GM18499 (cell line): ENCODE data around the gene AK8.
"Not testable (repeated sequence)": the region's sequence is repeated elsewhere in the genome, so short reads cannot be mapped to it uniquely, and the experiment has no call there.

Source experiments
- ATAC-seq: cut with Tn5 transposase; IDR thresholded peaks from one replicate; pipeline ENCODE4 v1.9.1; 2021; ENCODE audit warnings: moderate number of reproducible peaks; ENCODE audit not compliant: insufficient read depth, unreplicated experiment

Gene AK8

DNA sequence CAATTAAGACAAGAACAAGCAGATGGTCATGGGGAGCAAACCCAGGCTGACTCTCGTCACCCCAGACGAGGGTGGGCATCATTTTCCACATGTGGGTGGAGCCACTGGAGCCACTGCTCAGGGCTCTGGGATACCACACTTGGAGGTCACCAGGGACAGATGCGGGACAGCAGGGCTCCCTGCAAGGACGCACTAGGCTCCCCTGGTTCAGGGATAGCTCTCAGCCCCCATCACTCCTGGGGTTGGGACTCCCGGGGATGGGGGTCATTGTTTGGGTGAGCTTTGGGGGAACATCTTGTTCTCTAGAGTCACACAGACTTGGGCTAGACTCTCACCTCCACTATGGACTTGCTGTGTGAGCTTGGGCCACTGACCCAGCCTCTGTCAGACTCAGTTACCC, 150.0 kb downstream of the AK8 start:
- ATAC-seq, result no peak

DNA sequence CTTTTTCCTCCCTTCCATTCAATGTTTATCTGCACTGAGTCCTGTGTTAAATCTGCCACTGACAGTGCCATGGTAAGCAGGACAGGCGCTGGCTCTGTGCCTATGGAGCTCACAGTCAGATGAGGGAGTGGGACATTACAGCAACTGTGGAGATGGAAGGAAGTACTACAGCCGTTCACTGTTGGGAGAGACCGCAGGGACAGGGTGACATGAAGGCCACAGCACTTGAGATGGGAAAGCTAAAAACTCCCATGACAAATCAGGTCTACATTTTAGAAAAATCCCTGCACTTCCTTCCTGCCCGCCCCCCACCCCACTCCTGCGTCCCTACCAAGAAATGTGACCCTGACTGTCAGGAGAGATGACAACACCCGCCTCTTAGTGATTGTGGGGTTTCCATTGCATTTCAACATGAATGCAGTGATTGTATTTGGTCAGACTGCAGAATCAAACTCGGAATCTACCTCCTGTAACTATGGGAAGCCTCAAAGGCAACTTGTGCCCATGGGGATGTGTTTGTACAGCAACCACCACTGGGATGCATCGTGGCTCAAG, 151.4 kb downstream of the AK8 start:
- no peak for ATAC-seq

DNA sequence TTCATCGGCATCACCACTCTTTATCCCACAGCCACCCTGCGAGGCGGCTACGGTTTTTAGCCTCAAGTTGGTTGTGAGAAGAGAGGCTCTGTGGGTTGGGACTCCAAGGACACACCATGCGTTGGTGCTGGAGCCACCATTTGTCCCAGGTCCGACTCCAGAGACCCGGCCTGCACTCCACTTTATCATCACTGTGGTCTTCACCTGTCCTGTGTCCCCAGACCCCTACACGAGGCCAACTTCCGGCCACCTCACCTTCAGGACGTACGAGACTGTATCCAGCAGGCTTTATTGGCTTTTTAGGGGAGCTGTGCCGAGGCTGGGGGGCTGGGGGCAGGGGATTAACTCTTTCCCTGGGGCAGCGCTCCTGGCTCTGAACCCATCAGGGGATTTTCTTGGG, 152.8 kb downstream of the AK8 start:
- ATAC-seq, result no peak

DNA sequence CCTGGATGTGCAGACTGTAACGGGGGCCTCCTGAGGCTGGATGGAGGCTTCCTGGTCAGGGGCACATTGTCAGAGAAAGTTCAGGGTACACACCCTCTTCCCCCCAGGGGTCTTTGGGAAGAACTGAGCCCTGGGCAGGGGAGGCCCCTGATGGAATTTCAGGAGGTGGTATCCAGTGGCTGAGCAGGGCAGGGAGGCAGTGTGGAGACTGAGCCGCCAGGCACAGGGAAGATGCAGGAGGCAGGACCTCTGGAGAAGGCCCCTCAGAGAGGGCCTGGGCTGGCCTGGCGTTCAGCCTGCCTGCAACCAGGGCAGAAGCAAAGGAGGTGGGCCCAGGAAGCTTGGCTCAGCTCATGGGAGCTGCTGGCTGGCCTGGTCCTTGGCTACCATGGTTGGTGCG, 154.3 kb downstream of the AK8 start:
- ATAC-seq, result no peak

DNA sequence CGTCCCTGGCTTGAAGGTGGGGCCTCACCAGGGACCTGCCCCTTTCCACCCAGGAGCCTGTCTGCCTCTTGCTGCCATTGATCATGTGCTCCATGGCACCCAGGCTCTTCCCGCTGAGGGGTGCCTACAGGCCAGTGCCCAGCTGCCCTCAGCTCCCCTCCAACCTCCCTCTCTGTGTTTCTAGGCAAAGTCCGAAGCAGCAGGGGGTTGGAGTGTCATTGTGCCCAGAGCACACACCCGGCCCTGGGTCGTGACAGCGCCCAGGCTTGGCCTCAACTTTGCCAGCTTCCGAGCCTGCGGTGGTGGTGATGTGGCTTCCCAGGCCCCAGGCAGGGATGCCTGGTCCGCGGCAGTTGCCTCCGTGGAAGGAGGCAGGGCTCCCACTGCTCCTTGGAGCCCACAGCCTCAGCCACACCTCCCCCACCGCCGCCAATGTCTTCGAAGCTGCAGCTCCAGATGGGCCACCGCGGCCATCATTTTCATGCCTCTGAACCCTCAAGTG, 155.5 kb downstream of the AK8 start:
- ATAC-seq, result no peak

DNA sequence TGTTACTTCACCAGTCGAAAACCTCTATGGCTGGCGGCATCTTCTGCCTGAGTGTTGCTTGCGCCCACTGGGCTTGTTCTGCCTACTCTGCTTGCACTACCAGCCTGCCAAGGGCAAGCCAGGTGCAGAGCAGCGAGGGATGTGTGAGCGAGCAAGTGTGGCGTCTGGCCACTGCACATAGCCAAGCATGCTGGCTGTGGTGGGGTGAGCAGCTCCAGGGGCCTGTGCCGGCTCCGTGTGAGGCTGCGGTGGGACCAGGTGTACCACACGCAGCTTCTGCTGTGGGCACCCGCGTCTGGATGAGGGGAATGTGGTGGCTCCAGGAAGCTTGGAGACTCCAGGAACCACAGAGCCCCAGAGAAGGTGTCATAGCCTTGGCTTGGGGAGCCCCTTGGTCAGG, 156.4 kb downstream of the AK8 start:
- no peak for ATAC-seq

DNA sequence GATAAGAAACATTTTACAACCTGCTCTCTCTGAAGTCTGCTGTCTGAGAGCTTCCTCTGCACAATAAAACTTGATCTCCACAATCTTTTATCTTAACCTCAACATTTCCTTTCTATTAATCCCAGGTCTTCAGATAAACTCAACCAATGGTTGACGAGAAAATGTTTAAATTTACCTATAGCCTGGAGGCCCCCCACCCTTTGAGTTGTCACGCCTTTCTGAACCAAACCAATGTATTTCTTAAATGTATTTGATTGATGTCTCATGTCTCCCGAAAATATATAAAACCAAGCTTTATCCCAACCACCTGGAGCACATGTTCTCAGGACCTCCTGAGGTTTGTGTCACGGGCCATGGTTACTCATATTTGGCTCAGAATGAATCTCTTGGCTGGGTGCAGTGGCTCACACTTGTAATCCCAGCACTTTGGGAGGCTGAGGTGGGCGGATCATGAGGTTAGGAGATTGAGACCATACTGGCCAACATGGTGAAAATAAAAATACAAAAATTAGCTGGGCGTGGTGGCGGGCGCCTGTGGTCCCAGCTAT, 159.6 kb downstream of the AK8 start:
- ATAC-seq, result not testable (repeated sequence)

DNA sequence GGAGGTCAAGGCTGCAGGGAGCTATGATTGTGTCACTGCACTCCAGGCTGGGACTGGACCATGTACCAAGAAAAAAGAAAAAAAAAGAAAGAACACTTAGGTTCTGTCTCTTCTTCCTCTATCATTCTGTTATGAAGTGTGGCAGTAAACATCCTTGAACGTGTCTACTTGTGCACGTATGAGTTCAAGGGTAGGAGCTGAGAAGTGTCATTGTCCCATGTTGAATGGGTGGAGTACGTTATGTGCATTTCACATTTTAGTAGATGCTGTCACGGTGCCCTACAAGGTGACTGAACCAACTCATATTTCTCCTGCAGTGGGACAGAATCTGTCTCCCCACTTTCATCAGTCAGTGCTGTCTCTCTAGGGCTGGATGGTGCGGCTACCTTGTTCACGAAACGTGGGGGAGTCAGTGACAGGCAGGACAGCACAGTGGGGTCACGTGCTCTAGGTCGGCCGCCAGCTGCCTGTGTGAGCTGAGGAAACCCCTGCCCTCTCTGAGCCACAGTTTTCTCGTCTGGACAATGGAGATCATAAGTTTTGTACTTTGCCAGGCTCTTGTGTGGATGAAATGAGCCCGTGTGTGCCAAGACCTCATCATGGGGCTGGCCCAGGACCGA, 160.6 kb downstream of the AK8 start:
- no peak for ATAC-seq

DNA sequence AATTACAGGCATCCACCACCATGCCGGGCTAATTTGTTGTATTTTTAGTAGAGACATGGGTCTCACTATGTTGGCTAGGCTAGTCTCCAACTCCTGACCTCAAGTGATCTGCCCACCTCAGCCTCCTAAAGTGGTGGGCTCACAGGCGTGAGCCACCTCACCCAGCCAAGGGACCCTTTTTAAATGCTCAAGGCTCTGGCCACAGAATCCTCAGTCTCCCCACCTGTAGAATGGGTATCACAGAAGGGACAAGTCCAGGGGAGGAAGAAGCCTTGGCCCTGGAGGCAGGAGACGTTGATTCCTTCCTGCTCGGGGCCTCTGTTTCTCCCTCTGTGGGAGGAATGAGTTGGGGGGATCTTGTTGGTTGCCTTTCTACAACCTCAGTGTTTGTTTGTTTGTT, 162.1 kb downstream of the AK8 start:
- no peak for ATAC-seq

DNA sequence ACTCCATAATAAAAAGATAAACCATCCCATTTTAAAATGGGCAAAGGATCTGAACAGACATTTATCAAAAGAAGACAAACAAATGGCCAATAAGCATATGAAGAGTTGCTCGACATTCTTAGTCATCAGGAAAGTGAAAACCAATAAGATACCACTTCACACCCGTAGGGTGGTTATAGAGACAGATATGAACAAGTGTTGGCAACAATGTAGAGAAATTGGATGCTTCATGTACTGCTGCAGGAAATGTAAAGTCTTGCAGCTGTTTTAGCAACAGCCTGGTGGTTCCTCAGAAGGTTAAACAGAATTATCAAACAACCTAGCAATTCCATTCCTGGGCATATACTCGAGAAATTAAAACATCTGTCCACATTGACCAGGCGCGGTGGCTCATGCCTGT, 165.3 kb downstream of the AK8 start:
- no peak for ATAC-seq

DNA sequence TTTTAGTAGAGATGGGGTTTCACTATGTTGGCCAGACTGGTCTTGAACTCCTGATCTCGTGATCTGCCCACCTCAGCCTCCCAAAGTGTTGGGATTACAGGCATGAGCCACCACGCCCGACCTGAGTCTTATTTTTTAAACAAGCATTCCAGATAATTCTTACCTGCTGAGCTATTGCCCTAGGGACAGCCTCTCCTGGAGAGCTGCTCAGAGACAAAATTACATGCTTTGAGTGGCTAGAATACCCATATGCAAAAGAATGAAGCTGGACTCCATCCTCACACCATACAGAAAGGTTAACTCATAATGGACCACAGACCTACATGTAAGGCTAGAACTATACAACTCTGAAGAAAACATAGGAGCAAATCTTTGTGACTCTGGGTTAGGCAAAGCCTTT, 166.2 kb downstream of the AK8 start:
- ATAC-seq, result no peak

DNA sequence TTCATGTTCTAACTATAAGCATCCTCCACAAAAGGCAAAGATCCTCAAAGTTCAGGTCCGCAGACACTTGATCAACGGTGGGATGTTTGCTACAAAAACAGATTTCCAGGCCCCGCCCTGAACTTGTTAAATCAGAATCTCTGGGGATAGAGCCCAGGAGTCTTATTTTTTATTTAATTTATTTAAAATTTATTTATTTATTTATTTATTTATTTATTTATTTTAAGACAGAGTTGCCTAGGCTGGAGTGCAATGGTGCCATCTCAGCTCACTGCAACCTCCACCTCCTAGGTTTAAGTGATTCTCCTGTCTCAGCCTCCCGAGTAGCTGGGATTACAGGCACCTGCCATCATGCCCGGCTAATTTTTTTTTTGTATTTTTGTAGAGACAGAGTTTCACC, 166.9 kb downstream of the AK8 start:
- not testable (repeated sequence) for ATAC-seq

DNA sequence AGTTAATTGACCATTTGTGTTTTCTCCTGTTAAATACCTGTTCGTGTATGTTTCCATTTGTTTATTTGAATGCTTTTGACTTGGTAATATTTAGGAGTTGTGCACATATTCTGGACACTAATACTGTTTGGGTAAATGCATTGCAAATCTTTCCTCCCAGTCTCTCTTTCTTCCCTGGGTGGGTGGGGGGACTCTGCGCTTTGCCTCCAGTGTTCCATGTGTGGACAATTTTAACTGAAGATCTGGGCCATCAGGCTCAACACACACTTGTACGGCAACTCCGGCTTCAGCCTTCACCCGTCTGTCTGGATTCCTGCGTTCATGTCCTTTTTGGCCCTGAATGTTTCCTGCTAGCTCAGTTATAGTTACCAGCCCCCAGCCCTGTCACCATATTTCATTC, 167.8 kb downstream of the AK8 start:
- ATAC-seq, result no peak

DNA sequence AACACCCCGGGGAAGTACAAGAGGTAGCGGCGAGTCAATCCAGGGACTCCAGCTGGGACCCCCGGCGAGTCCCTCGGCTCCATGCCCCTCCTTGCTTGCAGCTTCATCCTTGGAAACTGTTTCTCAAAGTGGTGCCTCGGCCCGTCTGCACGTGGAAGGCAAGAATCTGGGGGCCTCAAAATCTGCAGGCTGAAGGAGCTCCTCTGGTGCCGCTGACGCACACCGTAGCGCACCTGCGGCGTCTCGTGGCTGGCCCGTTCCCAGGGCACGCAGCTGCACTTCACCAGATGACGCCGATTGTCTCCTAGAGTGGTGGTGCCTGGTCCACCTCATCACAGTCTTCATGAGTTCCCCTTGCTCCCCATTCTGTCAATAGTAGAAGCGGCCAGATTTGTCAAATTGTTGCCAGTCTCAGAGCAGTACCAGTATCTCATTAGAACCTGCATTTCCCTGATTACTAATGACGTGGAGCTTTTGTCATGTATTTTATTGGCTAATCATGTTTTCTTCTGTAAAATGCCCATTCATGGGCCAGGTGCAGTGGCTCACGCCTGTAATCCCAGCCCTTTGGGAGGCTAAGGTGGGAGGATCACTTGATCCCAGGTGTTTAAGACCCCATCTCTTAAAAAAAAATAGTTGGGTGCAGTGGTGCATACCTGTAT, 169.2 kb downstream of the AK8 start:
- no peak for ATAC-seq

DNA sequence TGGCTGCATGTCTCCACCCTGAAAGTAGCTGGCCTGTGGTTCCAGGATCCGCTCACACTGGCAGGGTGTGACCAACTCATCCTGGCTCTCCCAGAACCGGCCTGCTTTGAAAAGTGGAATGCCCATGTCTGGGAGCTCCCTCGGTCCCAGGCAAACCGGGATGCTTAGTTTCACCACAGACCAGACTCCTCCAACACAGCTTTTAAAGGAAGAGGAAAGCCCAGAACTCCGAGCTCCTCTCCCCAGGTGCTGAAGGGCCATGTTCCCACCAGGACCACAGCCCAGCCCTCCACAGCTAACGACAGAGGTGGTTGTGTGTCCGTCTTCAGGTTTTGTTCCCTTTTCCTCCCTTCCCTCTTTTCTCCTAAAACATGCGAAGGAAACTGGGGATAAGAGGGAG, 169.8 kb downstream of the AK8 start:
- no peak for ATAC-seq

DNA sequence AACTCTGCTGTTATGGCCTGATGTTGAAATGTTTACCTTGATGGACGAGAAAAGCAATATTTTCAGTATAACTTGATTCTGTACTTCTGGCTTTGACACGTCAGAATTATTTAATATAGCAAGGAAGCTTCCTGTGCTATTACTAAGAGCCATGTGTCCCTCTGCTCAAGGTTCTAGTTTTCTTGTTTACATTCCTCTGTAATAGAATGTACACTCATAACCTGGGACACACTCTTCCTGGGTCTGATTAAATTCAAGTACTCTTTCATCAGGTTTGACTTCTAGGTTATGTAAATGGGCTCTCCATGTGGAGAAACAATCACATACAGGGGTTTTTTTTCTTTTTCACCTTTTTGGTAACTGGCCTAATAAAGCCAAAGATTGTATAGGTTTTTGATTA, 174.7 kb downstream of the AK8 start:
- ATAC-seq, result no peak

DNA sequence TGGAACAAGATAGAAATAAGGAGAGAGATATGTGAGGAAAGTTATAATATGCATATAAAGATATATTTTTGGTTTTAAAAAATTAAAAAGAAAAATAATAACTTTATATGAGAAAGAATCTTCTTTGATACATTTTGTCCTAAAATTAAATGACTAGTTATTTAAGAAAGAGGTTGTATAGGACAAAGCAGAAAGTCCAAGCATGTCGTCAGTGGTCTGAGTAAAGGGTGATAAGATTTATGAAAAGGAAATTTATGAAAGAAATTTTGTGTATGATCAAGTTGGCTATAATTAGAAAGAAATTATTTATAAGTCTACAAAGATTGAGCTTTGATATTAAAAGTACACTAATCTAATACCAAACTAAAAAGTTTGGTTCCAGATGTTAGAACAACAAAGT, 175.8 kb downstream of the AK8 start:
- no peak for ATAC-seq

DNA sequence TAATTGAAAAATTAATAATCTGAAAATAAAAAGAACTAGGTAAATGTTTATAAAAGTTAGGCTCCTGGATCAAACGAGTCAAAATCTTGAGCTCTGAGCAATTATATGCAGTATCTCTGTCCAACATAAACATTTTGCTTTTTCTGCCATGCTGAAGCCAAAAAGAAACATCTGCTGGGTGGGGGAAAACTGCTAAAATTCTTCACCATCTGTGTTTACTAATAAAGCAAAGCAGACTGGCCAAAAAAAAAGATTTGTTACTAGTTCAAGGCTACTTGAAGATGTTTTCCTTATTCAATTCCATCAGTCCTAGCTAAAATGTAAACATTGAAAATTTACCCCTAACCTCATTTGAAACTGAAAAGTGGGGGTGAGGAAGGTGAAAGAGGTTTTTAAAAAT, 178.1 kb downstream of the AK8 start:
- ATAC-seq, result no peak

DNA sequence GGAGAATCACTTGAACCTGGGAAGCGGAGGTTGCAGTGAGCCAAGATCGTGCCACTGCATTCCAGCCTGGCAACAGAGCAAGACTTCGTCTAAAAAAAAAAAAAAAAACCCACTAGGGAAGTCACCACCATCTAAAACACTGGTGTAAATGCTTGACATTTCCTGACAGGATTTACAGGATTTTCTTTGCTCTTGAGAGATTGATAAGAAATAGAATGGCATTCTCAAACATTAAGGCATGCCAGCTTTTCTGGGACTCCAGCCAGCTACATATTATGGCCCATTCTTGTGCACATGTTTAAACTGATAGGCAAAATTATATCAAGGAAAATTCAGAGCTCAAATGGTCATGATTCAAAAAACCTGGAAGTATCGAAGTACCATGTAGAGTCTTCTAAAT, 179.1 kb downstream of the AK8 start:
- ATAC-seq, result no peak

DNA sequence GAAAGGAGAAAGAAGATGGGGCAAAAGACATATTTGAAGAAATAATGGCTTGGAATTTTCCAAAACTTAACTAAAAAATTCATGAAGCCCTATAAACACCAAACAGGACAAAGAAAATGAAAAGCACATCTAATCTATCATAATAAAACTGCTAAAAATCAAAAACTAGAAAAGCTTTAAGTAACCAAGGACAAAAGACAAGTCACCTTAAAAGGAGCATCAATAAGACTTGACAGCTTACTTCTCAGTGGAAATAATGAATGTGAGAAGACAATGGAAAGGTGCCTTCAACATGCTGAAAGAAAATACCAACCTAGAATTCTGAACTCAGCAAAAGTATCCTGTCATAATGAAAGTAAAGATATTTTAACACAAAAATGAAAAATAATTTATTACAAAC, 180.9 kb downstream of the AK8 start:
- ATAC-seq, result no peak

DNA sequence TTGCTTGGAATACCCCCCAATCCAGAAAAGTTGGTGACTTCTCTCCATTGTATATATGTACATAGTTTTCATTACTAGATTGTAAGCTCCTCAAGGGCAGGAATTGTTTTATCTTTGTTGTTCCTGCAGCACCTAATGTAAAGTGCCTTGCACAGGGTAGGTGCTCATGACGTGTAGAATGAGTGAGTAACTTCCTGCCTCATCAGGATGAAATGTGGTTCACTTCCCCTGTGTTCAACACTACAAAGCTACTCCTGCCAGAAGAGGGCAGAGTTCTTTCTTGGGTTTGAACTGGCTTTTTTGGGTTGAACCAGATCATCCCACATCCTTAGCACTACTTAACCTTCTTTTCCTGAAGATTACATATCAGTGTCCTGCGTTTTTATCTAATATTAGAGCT, 183.9 kb downstream of the AK8 start:
- no peak for ATAC-seq

DNA sequence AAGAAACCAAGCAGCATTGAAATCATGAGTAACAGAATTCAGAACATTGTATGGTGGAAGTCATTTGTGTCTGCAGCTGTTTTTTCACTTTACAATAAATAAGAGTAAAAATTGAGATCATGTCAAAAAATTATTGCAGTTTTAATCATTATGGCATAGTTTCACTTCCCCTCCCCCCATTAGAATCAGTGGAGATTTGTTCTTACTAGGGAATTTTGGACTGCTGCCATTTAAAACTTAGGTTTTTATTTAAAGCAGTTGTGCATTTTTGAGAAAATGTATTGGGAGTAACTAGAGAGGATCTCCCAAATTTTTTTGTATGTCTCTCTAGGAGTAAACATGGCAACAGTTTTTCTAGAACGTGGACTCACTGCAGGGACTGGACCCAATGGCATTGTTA, 187.4 kb downstream of the AK8 start:
- ATAC-seq, result no peak
